ENCODE data around the gene LRRK1. TPM values are rescaled to one million over a fixed set of nuclear protein-coding genes. Genes with fewer than 3 reads are reported as not detected.

Gene LRRK1
- total RNA-seq, 4 donors from 2014 or later, result 9.4 to 35.5 (median 16.9) TPM

GRCh38 chr15:100919481-100920405, 586 bp downstream of the LRRK1 start:
- ATAC-seq (ENCODE audit: low FRiP score) (peak; percentile 27), DNase-seq (ENCODE audit: low spot score) (no peak)
- no peak for TF ChIP-seq CTCF (IDR thresholded peaks at IDR 0.05)

GRCh38 chr15:100920516-100921135, 1.5 kb downstream of the LRRK1 start:
- no peak for TF ChIP-seq CTCF (IDR thresholded peaks at IDR 0.05)
- DNase-seq (ENCODE audit: low spot score) (no peak), ATAC-seq (ENCODE audit: low FRiP score) (no peak)

GRCh38 chr15:100922192-100923040, 3.3 kb downstream of the LRRK1 start:
- DNase-seq (ENCODE audit: low spot score) (no peak), ATAC-seq (ENCODE audit: low FRiP score) (no peak)
- no peak for TF ChIP-seq CTCF (IDR thresholded peaks at IDR 0.05)

- no peak for ATAC-seq (ENCODE audit: low FRiP score)
- TF ChIP-seq CTCF (IDR thresholded peaks at IDR 0.05), result no peak
- no peak for DNase-seq (ENCODE audit: low spot score)
These were observed 3.9 kb downstream of the LRRK1 start for GRCh38 chr15:100923076-100923475.

- DNase-seq (ENCODE audit: low spot score) (no peak), ATAC-seq (ENCODE audit: low FRiP score) (no peak)
- TF ChIP-seq CTCF (IDR thresholded peaks at IDR 0.05), result no peak
These were observed 4.7 kb downstream of the LRRK1 start for GRCh38 chr15:100923902-100924301.

GRCh38 chr15:100924436-100924835, 5.3 kb downstream of the LRRK1 start:
- DNase-seq (ENCODE audit: low spot score) (no peak), ATAC-seq (ENCODE audit: low FRiP score) (no peak)
- no peak for TF ChIP-seq CTCF (IDR thresholded peaks at IDR 0.05)
